Right lobe of liver (tissue), 6 donors: ENCODE results near the gene FYB1. TPM values are rescaled to one million over a fixed set of nuclear protein-coding genes. Genes with fewer than 3 reads are reported as not detected.

ENCODE experiments used
- ATAC-seq, 4 donors: fragments of 200-7000 bp; cut with Tn5 transposase; one replicate each; pipeline ENCODE4 v1.9.1; 2020; ENCODE audit warnings: mild to moderate bottlenecking in 4 of 4, moderate library complexity in 4 of 4
- DNase-seq, 3 donors: peaks; one replicate each; pipeline ENCODE4 v3.0.0-alpha.2; 2020
- H3K27ac ChIP-seq, 3 donors: fragments of 200-600 bp; one replicate each; pipeline ENCODE4 v1.8.0; 2022
- H3K27me3 ChIP-seq, 2 donors: fragments of 200-600 bp; one replicate each; pipeline ENCODE4 v1.8.0; 2022
- H3K36me3 ChIP-seq, 4 donors: fragments of 200-600 bp; sonication (generic) in 1 of 4; one replicate each; pipeline versions ENCODE4 v1.5.1 to v1.8.0; 2017 to 2022; ENCODE audit warnings: control low read depth in 1 of 4
- H3K4me1 ChIP-seq, 4 donors: fragments of 200-600 bp; sonication (generic) in 1 of 4; one replicate each; pipeline versions ENCODE4 v1.5.1 to v1.8.0; 2017 to 2022; ENCODE audit warnings: control low read depth in 1 of 4
- H3K4me3 ChIP-seq, 3 donors: fragments of 200-600 bp; one replicate each; pipeline ENCODE4 v1.8.0; 2022
- H3K9me3 ChIP-seq, 4 donors: fragments of 200-600 bp; sonication (generic) in 1 of 4; one replicate each; pipeline versions ENCODE4 v1.5.1 to v1.8.0; 2017 to 2022; ENCODE audit warnings: control low read depth in 1 of 4
- CTCF ChIP-seq, 4 donors: fragments of 200-600 bp in 3 of 4; fragments of 450-650 bp in 1 of 4; IDR thresholded peaks; one replicate each; pipeline versions ENCODE4 v1.5.1 to v1.8.0; 2016 to 2022; ENCODE audit warnings: antibody characterized with exemption in 4 of 4, mild to moderate bottlenecking in 2 of 4
- POLR2A ChIP-seq: fragments of 450-650 bp; IDR thresholded peaks from one replicate; pipeline ENCODE4 v1.6.1; 2017; ENCODE audit warnings: antibody characterized with exemption, mild to moderate bottlenecking
- WGBS: methylation state at CpG from one replicate; pipeline ENCODE4 v1.1.6; 2018; ENCODE audit warnings: low coverage, low lambda C conversion rate; ENCODE audit not compliant: insufficient coverage; ENCODE audit errors: missing lambda C conversion rate; 5-methylcytosine and 5-hydroxymethylcytosine counted together
- intact Hi-C, 2 donors: fragments of 100-400 bp; cut with DNase I; formaldehyde crosslinking; loops; one replicate each; pipeline versions ENCODE4 v1.11.2 to v1.14.1; 2022
- total RNA-seq, 6 experiments: library from RNA; depleted of rRNA in 2 of 6; stranded (reverse); fragments of >200 nt in 2 of 6; fragmentation: NEBNext Ultra II Directional in 3 of 6; extraction: Animal tissue kit (Norgen Biotek cat#: 25700) in 3 of 6; gene quantifications; one replicate each; pipeline versions ENCODE4 v1.1.0 to v1.2.4, GENCODE V29; 2016 to 2023
- donor health status: DM: no; HTN: yes; CAD: no.
- donor health status: DM: no; HTN: no; CAD: no.
- donor health status: DM: no; HTN: no; CAD: no.
- donor health status: DM: no; HTN: yes; CAD: no.
- donor health status: DM: no; HTN: yes; CAD: no.

FYB1 gene
- total RNA-seq, 6 experiments from 2014 or later, result 3.7 to 15.3 (median 9.1) TPM

- intact Hi-C loops, result no loop called here
- TF ChIP-seq CTCF (IDR thresholded peaks at IDR 0.05) (no peak), POLR2A (no peak)
Observed at GRCh38 chr5:39118638-39119037, 100.7 kb downstream of the FYB1 start.

GRCh38 chr5:39117401-39117800 is 102.0 kb downstream of the FYB1 start:
- Histone ChIP-seq H3K4me3 (no peak overlapping the region), H3K36me3 (no peaks in the 10 kb centered on the region), H3K27me3 (no peaks in the 10 kb centered on the region), H3K9me3 (no peaks in the 10 kb centered on the region), H3K27ac (no peak overlapping the region), H3K4me1 (no peaks in the 10 kb centered on the region)
- 47% methylated on average over 2 of the region's 2 CpGs for WGBS
- DNase-seq, result no peak
- peak in 1 of 4 donors; percentile 34 for ATAC-seq
- intact Hi-C loops, result no loop called here
- no peak for TF ChIP-seq POLR2A
- no peak for TF ChIP-seq CTCF (IDR thresholded peaks at IDR 0.05)

More at GRCh38 chr5:39118638-39119037, 100.7 kb downstream of the FYB1 start:
- no peak overlapping the region for H3K27ac ChIP-seq
- no peaks in the 10 kb centered on the region for H3K27me3 ChIP-seq
- ATAC-seq (no peak), DNase-seq (no peak)
- WGBS, result 39% methylated on average over 2 of the region's 2 CpGs
- H3K4me3 ChIP-seq, result no peak overlapping the region
- H3K36me3 ChIP-seq, result no peaks in the 10 kb centered on the region
- H3K9me3 ChIP-seq, result no peaks in the 10 kb centered on the region
- H3K4me1 ChIP-seq, result no peaks in the 10 kb centered on the region

GRCh38 chr5:39116344-39117170 is 102.8 kb downstream of the FYB1 start:
- Histone ChIP-seq H3K36me3 (no peaks in the 10 kb centered on the region), H3K4me1 (no peaks in the 10 kb centered on the region), H3K4me3 (no peak overlapping the region), H3K9me3 (no peaks in the 10 kb centered on the region), H3K27ac (no peak overlapping the region), H3K27me3 (no peaks in the 10 kb centered on the region)
- DNase-seq (no peak), ATAC-seq (no peak)
- TF ChIP-seq POLR2A, result no peak
- no peak for TF ChIP-seq CTCF (IDR thresholded peaks at IDR 0.05)
- 80% methylated on average over 3 of the region's 3 CpGs for WGBS
- intact Hi-C loops, result no loop called here

GRCh38 chr5:39115644-39116343 is 103.6 kb downstream of the FYB1 start:
- H3K27ac ChIP-seq, result no peak overlapping the region
- DNase-seq, result no peak
- no peaks in the 10 kb centered on the region for H3K4me1 ChIP-seq
- H3K9me3 ChIP-seq, result no peaks in the 10 kb centered on the region
- no peaks in the 10 kb centered on the region for H3K36me3 ChIP-seq
- no peak overlapping the region for H3K4me3 ChIP-seq
- no peak for TF ChIP-seq CTCF (IDR thresholded peaks at IDR 0.05)
- no peak for TF ChIP-seq POLR2A
- no peak for ATAC-seq
- intact Hi-C loops, result no loop called here
- 76% methylated on average over 5 of the region's 5 CpGs for WGBS
- no peaks in the 10 kb centered on the region for H3K27me3 ChIP-seq
